ENCODE measurements around the gene NDUFS8.

DNA sequence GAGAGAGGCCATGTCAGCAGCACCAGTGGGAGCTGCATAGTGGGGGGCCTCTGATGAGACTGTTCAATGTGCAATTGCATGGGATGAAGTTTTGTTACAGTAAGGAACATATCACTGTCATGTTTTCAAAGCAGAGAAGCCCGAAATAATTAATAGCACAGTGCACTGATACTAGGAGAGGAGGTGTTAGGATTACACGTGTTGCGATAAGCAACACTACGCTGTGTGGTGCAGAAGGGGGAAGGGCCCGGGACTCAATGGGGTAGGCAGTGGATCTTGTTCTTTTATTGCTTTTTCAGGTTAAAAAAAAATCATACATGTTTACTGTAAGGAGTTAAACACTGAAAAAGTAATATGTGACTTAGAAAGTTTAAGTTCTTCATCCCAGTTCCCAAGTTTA is 37.5 kb downstream of the NDUFS8 start:
- TF ChIP-seq EZH2phosphoT487 (IDR thresholded peaks at IDR 0.05; ENCODE audit: low read depth, severe bottlenecking, unreplicated experiment) (no peak), CTCF (IDR thresholded peaks at IDR 0.05; ENCODE audit: poor library complexity) (no peak), EZH2 (IDR thresholded peaks at IDR 0.05; ENCODE audit: borderline replicate concordance) (no peak)
